ENCODE measurements around the gene HMGCS1. TPM values are rescaled to one million over a fixed set of nuclear protein-coding genes. Genes with fewer than 3 reads are reported as not detected.

HMGCS1 gene
- 44.7 to 62.8 TPM (median 54.0 TPM) in 5 replicates for total RNA-seq (2022; extraction: Qiagen RNA extraction)

GRCh38 chr5:43313035-43313853 is at the start of gene HMGCS1:
TSS of gene HMGCS1 (minus strand) at chr5:43313412. CDS start at chr5:43298965, 14,447 bp downstream.

Other genes starting within 250 kb of the HMGCS1 start
- gene ZNF131, start 192.5 kb downstream of the HMGCS1 start, total RNA-seq (2022; extraction: Qiagen RNA extraction): 20.4 to 24.7 TPM (median 20.9 TPM) in 5 replicates
- 0.10 to 0.43 TPM (median 0.23 TPM) in 5 replicates for gene NIM1K, start 121.2 kb downstream of the HMGCS1 start, total RNA-seq (2022; extraction: Qiagen RNA extraction)
- 0.08 to 0.23 TPM (median 0.15 TPM) in 5 replicates for gene CCL28, start 99.0 kb upstream of the HMGCS1 start, total RNA-seq (2022; extraction: Qiagen RNA extraction)
- gene TMEM267, start 170.5 kb upstream of the HMGCS1 start, total RNA-seq (2022; extraction: Qiagen RNA extraction): 18.3 to 23.5 TPM (median 21.5 TPM) in 5 replicates
- 3.0 to 6.2 TPM (median 5.1 TPM) in 5 replicates for gene C5orf34, start 201.7 kb upstream of the HMGCS1 start, total RNA-seq (2022; extraction: Qiagen RNA extraction)
- gene PAIP1, start 243.7 kb upstream of the HMGCS1 start, total RNA-seq (2022; extraction: Qiagen RNA extraction): 103 to 114 TPM (median 108 TPM) in 5 replicates